Retinal pigment epithelial cell (primary cell): ENCODE measurements around the gene BCL11B.

Experiments used
- DNase-seq: peaks from one replicate; pipeline ENCODE4 v3.0.0-alpha.2; 2010; ENCODE audit warnings: low read depth
- H3K4me3 ChIP-seq: 2 replicates; pipeline ENCODE4 v1.5.1; 2011; ENCODE audit warnings: mild to moderate bottlenecking, low read length, control low read depth, moderate library complexity
- CTCF ChIP-seq: conservative IDR thresholded peaks from 2 replicates; pipeline ENCODE4 v1.5.1; 2011; ENCODE audit warnings: low read depth, low read length, control low read depth, inconsistent platforms

The BCL11B gene

DNA sequence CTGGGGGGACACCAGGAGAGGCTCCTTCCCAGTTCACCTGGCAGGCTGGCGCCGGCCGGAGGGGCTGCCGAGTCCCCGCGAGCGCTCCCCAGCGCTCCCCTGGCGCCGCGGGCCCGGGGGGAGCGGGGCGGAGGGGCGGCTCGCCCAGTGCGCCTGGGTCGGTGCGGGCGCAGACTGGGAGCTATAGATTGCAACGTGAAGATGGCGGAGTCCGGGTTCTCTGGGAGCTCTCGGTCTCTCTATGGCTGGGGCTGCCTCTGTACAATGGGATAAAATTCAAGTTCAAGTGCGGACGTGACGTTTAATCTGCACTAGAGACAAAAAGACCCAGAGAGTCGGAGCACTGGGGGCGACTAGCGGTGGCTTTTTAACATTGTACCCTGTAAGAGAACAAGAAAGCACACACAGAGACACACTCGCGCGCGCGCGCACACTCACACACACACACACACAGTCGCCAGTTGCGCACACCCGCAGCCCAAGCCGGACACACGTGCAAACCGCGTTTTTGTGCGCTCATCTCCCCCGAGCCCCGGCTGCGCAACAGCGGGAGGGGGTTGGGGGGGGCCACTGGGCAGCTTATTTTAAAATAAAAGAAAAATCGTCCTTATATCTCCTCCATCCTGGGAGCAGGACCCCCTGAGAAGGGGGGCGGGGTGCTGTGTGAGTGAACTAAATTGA is at the start of gene BCL11B:
BCL11B (minus strand) TSS at position 247 of the 681 bp plus-strand sequence. CDS start 979 bp downstream, outside the sequence.
- H3K4me3 ChIP-seq = peak within 1 kb of the TSS; percentile 73
- peak; percentile 64 for TF ChIP-seq CTCF
- DNase-seq = peak; percentile 82

DNA sequence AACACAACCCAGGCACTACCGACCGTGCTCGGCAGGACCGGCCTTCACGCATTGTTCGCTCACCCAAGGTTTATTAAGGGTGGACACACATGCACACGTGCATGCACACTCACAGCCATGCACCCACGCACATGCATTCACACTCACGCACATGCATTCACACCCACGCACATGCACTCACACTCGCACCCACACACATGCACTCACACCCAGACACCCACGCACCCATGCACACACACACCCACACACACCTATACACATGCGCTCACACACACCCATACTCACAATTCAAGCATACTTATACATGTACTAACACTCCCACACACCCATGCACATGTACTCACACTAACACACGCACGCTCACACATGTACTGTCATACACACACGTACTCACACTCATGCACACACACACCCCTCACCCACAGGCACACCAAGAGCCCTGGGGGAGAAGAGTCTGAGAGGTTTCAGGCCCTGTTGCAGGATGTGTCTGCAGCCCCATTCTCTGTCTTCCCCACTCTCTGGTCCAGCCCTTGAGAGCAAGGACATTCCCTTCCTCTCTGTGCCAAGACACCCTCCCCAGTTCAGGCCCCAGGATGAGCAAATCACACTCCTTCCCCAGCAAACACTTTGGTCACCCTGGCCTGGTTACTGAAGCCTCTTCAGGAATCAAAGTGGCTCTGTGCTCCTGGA is 49.4 kb upstream of the BCL11B start:
- DNase-seq = no peak
- H3K4me3 ChIP-seq = no peak overlapping the region
- TF ChIP-seq CTCF = no peak

GRCh38 chr14:99320621-99321235 is 48.7 kb upstream of the BCL11B start:
- H3K4me3 ChIP-seq = no peak overlapping the region
- no peak for TF ChIP-seq CTCF
- no peak for DNase-seq

DNA sequence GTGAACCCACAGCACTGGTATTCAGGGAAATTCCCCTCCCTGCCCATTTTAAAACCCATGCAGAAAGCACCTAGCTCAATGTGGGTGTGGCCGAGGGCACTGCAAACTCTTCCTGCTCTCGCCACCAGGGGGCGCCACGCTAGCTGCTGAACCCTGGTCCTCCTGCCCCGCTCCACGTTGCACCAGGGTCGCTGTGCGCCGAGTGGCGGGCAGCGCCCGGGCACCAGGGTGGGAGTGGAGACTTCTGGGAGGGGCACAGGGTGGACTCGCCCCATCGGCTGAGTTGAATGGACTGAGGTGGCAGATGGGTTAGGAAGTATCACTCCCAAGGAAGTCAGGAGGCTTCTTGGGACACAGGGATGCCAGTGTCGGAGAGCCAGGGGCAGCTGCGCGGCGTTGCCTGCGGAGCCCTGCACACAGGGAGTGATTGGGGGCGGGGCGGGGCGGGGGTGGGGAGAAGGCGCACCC is 48.1 kb upstream of the BCL11B start:
- DNase-seq = no peak
- TF ChIP-seq CTCF = peak; percentile 87
- H3K4me3 ChIP-seq = no peak overlapping the region

GRCh38 chr14:99318959-99319295 is 46.9 kb upstream of the BCL11B start:
- TF ChIP-seq CTCF = no peak
- DNase-seq = no peak
- H3K4me3 ChIP-seq = no peak overlapping the region

DNA sequence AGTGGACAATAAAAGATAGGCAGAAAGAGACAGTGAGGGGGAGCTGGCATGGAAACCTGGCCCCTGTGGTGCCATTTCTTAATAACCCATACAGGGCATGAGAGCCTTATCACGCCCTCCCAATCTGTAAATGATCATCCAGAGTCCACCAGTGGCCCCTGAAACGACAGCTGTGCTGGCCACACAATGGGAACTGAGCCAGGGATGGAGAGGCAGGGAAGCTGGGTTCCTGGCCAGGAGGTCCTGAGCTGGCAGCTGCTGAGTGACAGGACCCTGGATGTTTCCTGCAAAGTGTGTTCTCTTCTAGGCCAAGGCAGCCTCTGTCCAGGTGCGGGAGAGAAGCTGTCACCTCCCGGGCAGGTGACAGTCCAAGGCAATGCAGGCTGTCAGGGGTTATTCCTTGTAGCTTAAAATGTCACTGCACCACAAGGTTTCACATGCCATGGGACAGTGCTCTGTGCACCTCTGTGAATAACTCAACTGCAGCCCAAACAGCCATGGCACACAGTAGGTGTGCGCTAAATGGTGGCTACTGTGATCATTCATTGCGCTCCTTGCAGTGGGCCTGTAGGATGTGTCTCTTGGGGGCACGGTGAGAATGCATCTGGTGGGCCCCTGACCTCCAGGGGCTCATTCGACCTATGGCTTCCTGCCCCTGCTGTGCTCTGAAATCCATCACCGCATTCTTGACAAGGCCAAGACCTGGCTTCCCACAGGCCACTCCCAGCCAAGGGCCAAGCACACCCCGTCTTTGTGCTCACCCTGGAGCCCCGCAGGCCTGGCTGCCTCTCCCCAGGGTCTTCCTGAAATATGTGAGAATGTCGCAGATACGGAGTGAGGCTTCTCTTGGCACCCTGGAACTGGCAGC is 46.3 kb upstream of the BCL11B start:
- no peak overlapping the region for H3K4me3 ChIP-seq
- TF ChIP-seq CTCF = no peak
- DNase-seq = no peak
